ENCODE results near the gene TAF1L.
"Not testable (repeated sequence)": the region's sequence is repeated elsewhere in the genome, so short reads cannot be mapped to it uniquely, and the experiment has no call there.

The TAF1L gene, protein sequence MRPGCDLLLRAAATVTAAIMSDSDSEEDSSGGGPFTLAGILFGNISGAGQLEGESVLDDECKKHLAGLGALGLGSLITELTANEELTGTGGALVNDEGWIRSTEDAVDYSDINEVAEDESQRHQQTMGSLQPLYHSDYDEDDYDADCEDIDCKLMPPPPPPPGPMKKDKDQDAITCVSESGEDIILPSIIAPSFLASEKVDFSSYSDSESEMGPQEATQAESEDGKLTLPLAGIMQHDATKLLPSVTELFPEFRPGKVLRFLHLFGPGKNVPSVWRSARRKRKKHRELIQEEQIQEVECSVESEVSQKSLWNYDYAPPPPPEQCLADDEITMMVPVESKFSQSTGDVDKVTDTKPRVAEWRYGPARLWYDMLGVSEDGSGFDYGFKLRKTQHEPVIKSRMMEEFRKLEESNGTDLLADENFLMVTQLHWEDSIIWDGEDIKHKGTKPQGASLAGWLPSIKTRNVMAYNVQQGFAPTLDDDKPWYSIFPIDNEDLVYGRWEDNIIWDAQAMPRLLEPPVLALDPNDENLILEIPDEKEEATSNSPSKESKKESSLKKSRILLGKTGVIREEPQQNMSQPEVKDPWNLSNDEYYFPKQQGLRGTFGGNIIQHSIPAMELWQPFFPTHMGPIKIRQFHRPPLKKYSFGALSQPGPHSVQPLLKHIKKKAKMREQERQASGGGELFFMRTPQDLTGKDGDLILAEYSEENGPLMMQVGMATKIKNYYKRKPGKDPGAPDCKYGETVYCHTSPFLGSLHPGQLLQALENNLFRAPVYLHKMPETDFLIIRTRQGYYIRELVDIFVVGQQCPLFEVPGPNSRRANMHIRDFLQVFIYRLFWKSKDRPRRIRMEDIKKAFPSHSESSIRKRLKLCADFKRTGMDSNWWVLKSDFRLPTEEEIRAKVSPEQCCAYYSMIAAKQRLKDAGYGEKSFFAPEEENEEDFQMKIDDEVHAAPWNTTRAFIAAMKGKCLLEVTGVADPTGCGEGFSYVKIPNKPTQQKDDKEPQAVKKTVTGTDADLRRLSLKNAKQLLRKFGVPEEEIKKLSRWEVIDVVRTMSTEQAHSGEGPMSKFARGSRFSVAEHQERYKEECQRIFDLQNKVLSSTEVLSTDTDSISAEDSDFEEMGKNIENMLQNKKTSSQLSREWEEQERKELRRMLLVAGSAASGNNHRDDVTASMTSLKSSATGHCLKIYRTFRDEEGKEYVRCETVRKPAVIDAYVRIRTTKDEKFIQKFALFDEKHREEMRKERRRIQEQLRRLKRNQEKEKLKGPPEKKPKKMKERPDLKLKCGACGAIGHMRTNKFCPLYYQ (N-terminal part only)
- total RNA-seq, result 0.26 to 0.42 reads per million in 2 experiments

DNA sequence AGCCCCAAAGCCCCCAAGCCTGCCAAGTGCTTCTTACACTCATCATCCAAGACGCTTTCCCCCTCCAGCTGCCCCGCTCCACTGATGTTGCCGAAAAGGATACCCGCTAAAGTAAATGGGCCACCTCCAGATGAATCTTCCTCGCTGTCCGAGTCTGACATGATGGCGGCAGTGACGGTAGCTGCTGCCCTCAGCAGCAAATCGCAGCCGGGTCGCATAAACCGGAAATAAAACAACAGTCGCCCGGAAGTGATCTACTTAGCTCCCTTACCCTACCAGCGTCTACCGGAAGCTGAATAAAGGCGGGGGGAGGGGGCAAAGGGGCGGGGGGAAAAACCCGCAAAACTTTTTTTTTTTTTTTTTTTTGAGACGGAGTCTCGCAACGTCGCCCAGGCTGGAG lies at the start of gene TAF1L:
TAF1L (minus strand) TSS at position 308 of the 400 bp plus-strand sequence; CDS start at position 218, 90 bp downstream.
- no peak for DNase-seq (ENCODE audit: low read depth)

GRCh38 chr9:32681751-32682150 lies 46.3 kb upstream of the TAF1L start:
- DNase-seq (ENCODE audit: low read depth), result no peak

- DNase-seq (ENCODE audit: low read depth), result no peak
These were observed 42.5 kb upstream of the TAF1L start for GRCh38 chr9:32677931-32678330.

DNA sequence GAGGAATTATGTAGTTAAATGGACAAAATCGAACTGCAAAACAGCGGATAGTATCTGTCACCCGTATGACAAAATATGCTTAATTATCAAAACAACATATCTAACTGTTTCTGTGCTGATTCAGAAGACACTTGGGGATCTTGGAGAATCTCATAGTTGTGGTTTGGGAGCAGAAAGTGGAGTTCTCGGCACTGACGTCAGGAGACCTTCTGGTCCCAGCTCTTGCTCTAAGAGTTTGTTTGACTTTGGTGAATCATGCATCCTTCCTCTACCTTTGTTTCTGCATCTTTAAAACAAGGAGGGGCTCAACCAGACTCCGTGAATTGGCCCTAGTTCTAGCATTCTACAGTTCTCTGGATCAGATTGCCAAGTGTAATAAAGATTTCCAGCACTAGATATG lies 37.0 kb upstream of the TAF1L start:
- no peak for DNase-seq (ENCODE audit: low read depth)

DNA sequence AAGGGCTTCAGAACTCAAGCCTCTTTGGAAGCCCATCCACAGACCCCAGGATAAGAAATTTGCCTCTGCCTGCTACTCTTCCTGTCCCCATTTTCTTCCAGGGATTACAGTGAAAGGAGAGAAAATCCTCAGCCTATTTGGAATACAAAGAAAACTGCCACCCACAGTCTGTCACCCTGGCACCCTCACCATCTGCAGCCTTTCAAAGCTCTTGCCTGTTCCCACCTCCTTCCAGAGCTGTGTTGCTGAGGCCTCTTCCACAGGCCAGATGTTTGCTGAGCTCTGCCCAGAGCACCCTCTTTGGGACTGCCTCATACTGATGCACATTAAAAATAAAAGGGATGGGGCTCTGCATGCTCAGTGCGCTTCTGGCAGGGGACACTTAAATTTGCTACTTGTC lies 35.9 kb upstream of the TAF1L start:
- no peak for DNase-seq (ENCODE audit: low read depth)

GRCh38 chr9:32665101-32665500 lies 29.6 kb upstream of the TAF1L start:
- DNase-seq (ENCODE audit: low read depth), result no peak

DNA sequence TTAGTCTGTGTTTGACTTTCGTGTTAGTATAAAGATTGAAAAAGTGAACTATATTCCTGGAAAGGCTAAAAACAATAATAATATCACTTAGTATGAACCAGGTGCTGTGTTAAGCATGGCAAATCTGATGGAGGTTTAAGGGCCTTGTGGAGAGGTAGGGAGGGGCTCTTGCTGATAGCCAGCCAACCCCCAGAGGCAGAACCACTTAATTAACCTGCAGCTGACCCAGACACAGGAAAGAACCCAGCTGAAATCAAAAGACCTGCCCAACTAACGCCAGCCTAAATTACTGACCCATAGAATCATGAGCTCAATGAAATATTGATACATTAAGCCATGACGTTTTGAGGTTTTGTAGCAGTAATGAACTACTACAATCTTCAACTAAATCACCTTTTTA lies 28.3 kb upstream of the TAF1L start:
- DNase-seq (ENCODE audit: low read depth), result no peak

DNA sequence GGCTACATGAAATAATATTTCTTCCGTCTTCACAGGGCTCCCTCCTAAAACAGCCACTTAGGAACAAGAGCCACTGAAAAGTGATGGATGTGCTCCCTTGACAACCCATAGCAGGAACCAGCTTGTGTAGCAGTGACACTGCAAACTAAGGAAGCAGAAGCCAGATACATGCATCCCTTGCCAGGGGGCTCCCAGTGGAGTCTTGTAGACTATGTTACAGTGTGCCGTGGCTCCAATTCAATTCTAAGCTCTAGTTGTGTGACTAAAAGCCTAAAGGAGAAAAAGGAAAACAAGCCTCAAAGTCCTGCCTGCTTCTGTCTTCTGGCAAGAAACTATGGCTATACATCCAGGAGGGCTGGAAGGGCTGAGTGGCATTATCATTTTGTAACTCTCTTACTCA lies 12.2 kb upstream of the TAF1L start:
- DNase-seq (ENCODE audit: low read depth), result no peak

GRCh38 chr9:32644698-32645097 lies 9.2 kb upstream of the TAF1L start:
- DNase-seq (ENCODE audit: low read depth), result no peak

- DNase-seq (ENCODE audit: low read depth), result not testable (repeated sequence)
These were observed 2.3 kb downstream of the TAF1L start for GRCh38 chr9:32633151-32633550.

DNA sequence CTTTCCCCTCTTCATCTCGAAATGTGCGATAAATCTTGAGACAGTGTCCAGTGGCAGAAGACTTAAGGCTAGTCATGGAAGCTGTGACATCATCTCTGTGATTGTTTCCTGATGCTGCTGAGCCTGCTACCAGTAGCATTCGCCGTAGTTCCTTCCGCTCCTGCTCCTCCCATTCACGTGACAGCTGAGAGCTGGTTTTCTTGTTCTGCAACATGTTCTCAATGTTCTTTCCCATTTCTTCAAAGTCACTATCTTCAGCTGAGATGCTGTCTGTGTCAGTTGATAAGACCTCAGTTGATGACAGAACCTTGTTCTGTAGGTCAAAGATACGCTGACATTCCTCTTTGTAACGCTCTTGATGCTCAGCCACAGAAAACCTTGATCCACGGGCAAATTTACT lies 3.5 kb downstream of the TAF1L start:
- no peak for DNase-seq (ENCODE audit: low read depth)

- DNase-seq (ENCODE audit: low read depth), result no peak
These were observed 8.0 kb downstream of the TAF1L start for GRCh38 chr9:32627394-32627954.

DNA sequence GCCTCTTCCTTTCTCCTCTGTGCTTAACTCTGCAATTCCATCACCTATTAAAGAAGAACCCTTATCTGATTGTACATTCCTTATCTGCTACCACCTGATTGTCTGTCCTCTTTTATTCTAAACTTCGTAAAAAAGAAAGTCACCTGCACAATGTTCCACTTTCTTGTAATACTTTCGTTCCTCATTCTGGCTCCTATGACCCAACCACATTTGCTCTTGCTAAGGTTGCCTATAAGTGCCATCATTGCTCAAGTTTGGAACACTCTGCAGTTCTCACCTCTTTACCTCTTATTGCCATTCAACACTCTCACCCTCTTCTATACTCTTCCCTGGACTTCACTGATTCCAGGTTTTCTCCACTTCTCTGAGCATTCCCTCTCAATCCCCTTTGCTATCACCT lies 10.1 kb downstream of the TAF1L start:
- no peak for DNase-seq (ENCODE audit: low read depth)

DNA sequence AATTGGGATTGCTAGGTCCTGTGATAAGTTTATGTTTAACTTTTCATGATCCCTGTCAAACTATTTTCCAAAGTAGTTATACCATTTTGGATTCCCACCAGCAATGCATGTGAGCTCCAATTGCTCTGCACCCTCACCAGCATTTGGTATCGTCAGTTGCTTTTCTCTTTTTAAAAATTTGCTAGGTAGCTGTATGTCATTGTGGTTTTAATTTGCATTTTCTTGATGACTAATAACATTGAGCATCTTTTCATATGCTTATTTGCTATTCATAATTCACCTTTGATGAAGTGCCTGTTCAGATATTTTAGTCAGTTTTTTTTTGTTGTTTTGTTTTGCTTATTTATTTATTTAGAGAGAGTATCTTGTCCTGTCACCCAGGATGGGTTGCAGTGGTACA lies 12.5 kb downstream of the TAF1L start:
- DNase-seq (ENCODE audit: low read depth), result no peak

DNA sequence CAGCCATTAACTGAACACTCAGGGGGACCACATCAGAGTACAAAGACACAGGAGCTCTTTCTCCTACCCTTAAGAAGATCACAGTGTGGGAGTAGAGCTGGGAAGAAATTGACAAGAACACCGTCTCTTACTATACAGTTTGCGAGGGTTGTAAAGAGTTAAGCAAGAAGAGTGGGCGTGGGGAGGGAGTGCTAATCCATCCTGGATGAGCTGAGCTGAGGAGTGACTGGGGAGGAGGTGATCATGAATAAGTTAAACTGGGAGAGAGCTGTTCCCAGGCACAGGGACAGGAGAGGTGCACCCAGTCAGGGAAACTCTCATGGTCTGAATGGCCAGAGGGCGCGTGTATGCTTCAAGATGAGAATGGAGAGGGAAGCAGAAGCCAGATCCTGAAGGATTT lies 17.2 kb downstream of the TAF1L start:
- DNase-seq (ENCODE audit: low read depth), result no peak

GRCh38 chr9:32606811-32607210 lies 28.7 kb downstream of the TAF1L start:
- DNase-seq (ENCODE audit: low read depth), result no peak

DNA sequence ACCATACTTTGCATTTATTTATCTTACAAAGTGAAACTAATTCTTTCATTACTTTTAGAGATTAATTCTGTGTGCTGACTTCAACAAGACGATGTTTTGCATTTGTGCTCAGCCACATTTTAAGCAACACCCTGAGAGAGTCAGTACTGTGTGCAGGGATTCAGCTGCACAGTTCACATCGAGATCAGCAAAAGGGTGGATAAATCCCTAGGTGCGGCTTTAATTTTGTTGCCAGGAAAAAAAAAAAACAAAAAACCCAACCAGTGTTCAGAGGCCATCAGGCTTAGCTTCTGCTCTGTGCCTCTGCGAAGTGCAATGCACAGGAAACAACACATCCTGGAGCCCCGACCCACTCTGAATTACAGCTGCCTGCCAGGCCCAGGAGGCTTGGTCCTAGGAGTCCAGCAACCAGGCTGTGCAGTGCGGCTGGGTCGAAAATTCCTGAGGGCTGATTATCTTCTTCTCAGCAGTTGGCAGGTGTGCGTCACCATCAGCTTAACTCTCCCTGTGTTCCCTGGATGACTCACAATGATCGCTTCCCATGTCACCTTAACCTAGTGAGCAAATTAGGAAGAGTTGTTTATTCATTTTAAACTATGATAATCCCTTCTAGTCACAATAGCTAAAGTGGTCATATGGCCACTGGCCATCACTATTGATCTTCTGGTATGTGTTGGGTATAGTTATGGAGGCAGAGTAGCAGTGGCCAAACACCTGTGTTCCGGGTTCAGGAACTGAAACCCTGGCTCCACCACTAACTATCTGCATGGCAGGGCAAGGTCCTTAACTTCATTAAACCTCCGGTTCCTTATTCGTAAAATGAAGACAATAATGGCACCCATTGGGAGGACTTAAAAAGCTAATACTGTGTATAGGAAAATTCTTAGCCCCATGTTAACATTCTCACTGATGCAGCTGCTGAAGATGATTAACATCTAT lies 31.3 kb downstream of the TAF1L start:
- DNase-seq (ENCODE audit: low read depth), result no peak

DNA sequence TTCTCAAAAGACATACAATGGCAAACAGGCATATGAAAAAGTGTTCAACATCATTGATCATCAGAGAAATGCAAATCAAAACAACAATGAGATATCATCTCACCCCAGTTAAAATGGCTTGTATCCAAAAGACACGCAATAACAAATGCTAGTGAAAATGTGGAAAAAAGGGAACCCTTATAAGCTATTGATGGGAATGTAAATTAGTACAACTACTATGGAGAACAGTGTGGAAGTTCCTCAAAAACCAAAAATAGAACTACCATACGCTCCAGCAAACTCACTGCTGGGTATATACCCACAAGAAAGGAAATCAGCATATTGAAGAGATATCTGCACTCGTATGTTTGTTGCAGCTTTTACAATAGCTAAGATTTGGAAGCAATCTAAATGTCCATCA lies 36.4 kb downstream of the TAF1L start:
- DNase-seq (ENCODE audit: low read depth), result not testable (repeated sequence)

- no peak for DNase-seq (ENCODE audit: low read depth)
These were observed 38.5 kb downstream of the TAF1L start for GRCh38 chr9:32596936-32597335.

DNA sequence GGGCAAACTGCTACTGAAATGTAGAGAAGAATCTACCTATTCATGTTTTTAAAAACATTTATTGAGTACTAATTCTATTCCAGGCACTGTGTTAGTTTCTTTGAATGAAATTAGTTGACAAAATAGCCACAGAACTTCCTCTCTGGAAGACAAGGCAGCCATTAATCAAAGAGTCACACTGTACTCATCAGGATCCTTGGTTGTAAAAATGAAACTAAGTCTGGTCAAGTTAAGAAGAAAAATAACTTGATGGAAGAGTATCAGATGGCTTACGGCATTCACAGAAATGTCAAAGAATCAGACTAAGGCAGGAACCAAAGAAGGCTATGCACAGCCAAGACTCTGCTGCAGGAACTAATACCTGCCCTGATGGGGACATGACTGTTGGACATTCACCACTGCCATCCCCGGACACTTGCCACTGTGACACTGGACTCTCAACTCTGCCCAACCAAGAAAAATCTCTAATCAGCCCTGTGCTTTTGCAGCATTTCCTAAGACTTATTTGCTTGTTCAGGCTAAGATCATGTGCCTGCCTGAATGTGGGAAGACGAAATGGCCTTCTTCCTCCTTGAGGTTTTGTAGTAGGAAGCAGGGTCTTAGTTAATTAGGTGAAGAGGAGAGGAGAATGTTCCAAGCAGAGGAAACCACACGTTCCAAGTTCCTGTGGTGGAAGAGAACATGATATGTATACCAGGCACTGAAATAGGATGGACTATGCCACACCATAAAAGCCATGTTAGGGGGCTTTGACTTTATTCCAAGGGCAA lies 39.2 kb downstream of the TAF1L start:
- no peak for DNase-seq (ENCODE audit: low read depth)
